IMR-90 (cell line): Measurements from ENCODE around the gene HPRT1.

Experiments used
- BHLHE40 ChIP-seq: fragments of 150-350 bp; IDR thresholded peaks from 2 replicates; pipeline ENCODE4 v1.6.1; 2016; ENCODE audit warnings: mild to moderate bottlenecking, low read depth, low read length
- CEBPB ChIP-seq: IDR thresholded peaks from 2 replicates; pipeline ENCODE4 v1.6.1; 2012; ENCODE audit warnings: low read depth, low read length, improper control_type of control experiment
- CHD1 ChIP-seq: IDR thresholded peaks from 2 replicates; pipeline ENCODE4 v1.6.1; 2012; ENCODE audit warnings: low read depth, low read length, improper control_type of control experiment
- MAFK ChIP-seq: IDR thresholded peaks from 2 replicates; pipeline ENCODE4 v1.6.1; 2012; ENCODE audit warnings: low read depth, low read length, improper control_type of control experiment
- MXI1 ChIP-seq: IDR thresholded peaks from 2 replicates; pipeline ENCODE4 v1.6.1; 2012; ENCODE audit warnings: low read depth, mild to moderate bottlenecking, low read length, moderate library complexity, borderline replicate concordance
- POLR2A ChIP-seq: IDR thresholded peaks from 2 replicates; pipeline ENCODE4 v1.6.1; 2012; ENCODE audit warnings: mild to moderate bottlenecking, low read depth, low read length
- RAD21 ChIP-seq: IDR thresholded peaks from 2 replicates; pipeline ENCODE4 v1.6.1; 2012; ENCODE audit warnings: low read length, improper control_type of control experiment
- TF ChIP-seq, protein P1 (sequence below): conservative IDR thresholded peaks from 2 replicates; pipeline ENCODE4 v1.5.1; 2012; ENCODE audit warnings: mild to moderate bottlenecking, low read depth, low read length, improper control_type of control experiment
- TF ChIP-seq, protein P2 (sequence below): fragments of 150-350 bp; IDR thresholded peaks from 2 replicates; pipeline ENCODE4 v1.6.1; 2017; ENCODE audit warnings: mild to moderate bottlenecking, antibody characterized with exemption, low read length, low read depth

DNA sequence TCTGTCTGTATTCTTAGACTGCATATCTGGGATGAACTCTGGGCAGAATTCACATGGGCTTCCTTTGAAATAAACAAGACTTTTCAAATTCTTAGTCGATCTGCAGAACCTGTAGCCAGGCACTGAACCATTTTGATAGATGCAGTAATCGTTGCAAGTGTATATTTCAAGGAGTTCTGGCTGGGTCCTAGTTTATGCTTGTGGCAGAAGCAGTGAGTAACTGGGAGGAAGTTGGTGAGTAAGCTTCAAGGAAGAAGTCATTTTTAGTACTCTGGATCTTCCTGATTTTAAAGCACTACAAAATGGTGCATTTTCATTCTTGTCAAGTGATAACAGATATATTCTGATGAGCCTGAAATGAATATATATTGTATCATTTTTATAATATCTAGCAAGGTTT is 9.5 kb downstream of the HPRT1 start:
- TF ChIP-seq, protein P1, sequence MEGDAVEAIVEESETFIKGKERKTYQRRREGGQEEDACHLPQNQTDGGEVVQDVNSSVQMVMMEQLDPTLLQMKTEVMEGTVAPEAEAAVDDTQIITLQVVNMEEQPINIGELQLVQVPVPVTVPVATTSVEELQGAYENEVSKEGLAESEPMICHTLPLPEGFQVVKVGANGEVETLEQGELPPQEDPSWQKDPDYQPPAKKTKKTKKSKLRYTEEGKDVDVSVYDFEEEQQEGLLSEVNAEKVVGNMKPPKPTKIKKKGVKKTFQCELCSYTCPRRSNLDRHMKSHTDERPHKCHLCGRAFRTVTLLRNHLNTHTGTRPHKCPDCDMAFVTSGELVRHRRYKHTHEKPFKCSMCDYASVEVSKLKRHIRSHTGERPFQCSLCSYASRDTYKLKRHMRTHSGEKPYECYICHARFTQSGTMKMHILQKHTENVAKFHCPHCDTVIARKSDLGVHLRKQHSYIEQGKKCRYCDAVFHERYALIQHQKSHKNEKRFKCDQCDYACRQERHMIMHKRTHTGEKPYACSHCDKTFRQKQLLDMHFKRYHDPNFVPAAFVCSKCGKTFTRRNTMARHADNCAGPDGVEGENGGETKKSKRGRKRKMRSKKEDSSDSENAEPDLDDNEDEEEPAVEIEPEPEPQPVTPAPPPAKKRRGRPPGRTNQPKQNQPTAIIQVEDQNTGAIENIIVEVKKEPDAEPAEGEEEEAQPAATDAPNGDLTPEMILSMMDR, result no peak
- no peak for TF ChIP-seq POLR2A
- no peak for TF ChIP-seq RAD21
- TF ChIP-seq CHD1, result no peak
- TF ChIP-seq MAFK, result no peak
- no peak for TF ChIP-seq BHLHE40
- TF ChIP-seq MXI1, result no peak
- no peak for TF ChIP-seq CEBPB
- TF ChIP-seq, protein P2, sequence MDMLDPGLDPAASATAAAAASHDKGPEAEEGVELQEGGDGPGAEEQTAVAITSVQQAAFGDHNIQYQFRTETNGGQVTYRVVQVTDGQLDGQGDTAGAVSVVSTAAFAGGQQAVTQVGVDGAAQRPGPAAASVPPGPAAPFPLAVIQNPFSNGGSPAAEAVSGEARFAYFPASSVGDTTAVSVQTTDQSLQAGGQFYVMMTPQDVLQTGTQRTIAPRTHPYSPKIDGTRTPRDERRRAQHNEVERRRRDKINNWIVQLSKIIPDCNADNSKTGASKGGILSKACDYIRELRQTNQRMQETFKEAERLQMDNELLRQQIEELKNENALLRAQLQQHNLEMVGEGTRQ, result no peak
